Measurements from ENCODE around the gene SLC24A3. TPM values are rescaled to one million over a fixed set of nuclear protein-coding genes. Genes with fewer than 3 reads are reported as not detected.
A peak's percentile ranks its signal among the peaks of the same experiment; 100 is the strongest.

SLC24A3 gene
- total and polyA plus RNA-seq, 2 donors from 2014 or later: 0.86 to 5.2 TPM

GRCh38 chr20:19232997-19233794 lies 20.8 kb downstream of the SLC24A3 start:
- TF ChIP-seq CTCF (IDR thresholded peaks at IDR 0.05; ENCODE audit: borderline replicate concordance, extremely low read depth, insufficient read depth): no peak
- Histone ChIP-seq H3K9me3 (ENCODE audit: control insufficient read depth in 2 of 3, insufficient read depth in 1 of 3, low read length in 3 of 3) (no peaks in the 10 kb centered on the region), H3K4me1 (ENCODE audit: control insufficient read depth in 2 of 3, insufficient read depth in 2 of 3, low read depth in 1 of 3, low read length in 3 of 3) (no peaks in the 10 kb centered on the region), H3K4me3 (ENCODE audit: low read length in 3 of 3) (no peak overlapping the region), H3K27ac (ENCODE audit: low read depth in 2 of 2, low read length in 2 of 2) (no peak overlapping the region), H3K9ac (ENCODE audit: low read length in 3 of 3) (no peak overlapping the region), H3K36me3 (ENCODE audit: control insufficient read depth in 2 of 3, insufficient read depth in 3 of 3, low read length in 3 of 3) (no peaks in the 10 kb centered on the region), H3K27me3 (ENCODE audit: control insufficient read depth, insufficient read depth, low read length) (no peaks in the 10 kb centered on the region)
- intact Hi-C loops (cut with DNase I): no loop called here
- FAIRE-seq (no peak), DNase-seq (peak in 1 of 5 donors; percentile 87)

- DNase-seq (no peak), FAIRE-seq (no peak)
- H3K27ac ChIP-seq (ENCODE audit: low read depth in 2 of 2, low read length in 2 of 2): no peak overlapping the region
- intact Hi-C loops (cut with DNase I): no loop called here
- H3K9me3 ChIP-seq (ENCODE audit: control insufficient read depth in 2 of 3, insufficient read depth in 1 of 3, low read length in 3 of 3): no peaks in the 10 kb centered on the region
- no peak overlapping the region for H3K9ac ChIP-seq (ENCODE audit: low read length in 3 of 3)
- H3K27me3 ChIP-seq (ENCODE audit: control insufficient read depth, insufficient read depth, low read length): no peaks in the 10 kb centered on the region
- TF ChIP-seq CTCF (IDR thresholded peaks at IDR 0.05; ENCODE audit: borderline replicate concordance, extremely low read depth, insufficient read depth): no peak
- H3K4me1 ChIP-seq (ENCODE audit: control insufficient read depth in 2 of 3, insufficient read depth in 2 of 3, low read depth in 1 of 3, low read length in 3 of 3): no peaks in the 10 kb centered on the region
- no peaks in the 10 kb centered on the region for H3K36me3 ChIP-seq (ENCODE audit: control insufficient read depth in 2 of 3, insufficient read depth in 3 of 3, low read length in 3 of 3)
- no peak overlapping the region for H3K4me3 ChIP-seq (ENCODE audit: low read length in 3 of 3)
These were observed 24.1 kb downstream of the SLC24A3 start for GRCh38 chr20:19236371-19237055.

- Histone ChIP-seq H3K9ac (ENCODE audit: low read length in 3 of 3) (no peak overlapping the region), H3K9me3 (ENCODE audit: control insufficient read depth in 2 of 3, insufficient read depth in 1 of 3, low read length in 3 of 3) (no peaks in the 10 kb centered on the region), H3K27me3 (ENCODE audit: control insufficient read depth, insufficient read depth, low read length) (no peaks in the 10 kb centered on the region), H3K27ac (ENCODE audit: low read depth in 2 of 2, low read length in 2 of 2) (no peak overlapping the region), H3K36me3 (ENCODE audit: control insufficient read depth in 2 of 3, insufficient read depth in 3 of 3, low read length in 3 of 3) (no peaks in the 10 kb centered on the region), H3K4me3 (ENCODE audit: low read length in 3 of 3) (no peak overlapping the region), H3K4me1 (ENCODE audit: control insufficient read depth in 2 of 3, insufficient read depth in 2 of 3, low read depth in 1 of 3, low read length in 3 of 3) (no peaks in the 10 kb centered on the region)
- DNase-seq (no peak), FAIRE-seq (no peak)
- intact Hi-C loops (cut with DNase I): no loop called here
- no peak for TF ChIP-seq CTCF (IDR thresholded peaks at IDR 0.05; ENCODE audit: borderline replicate concordance, extremely low read depth, insufficient read depth)
These were observed 29.0 kb downstream of the SLC24A3 start for GRCh38 chr20:19241440-19241839.

Measured in kidney (tissue), 14 donors.